GM12878 (cell line): ENCODE results near the gene NOD2. TPM values are rescaled to one million over a fixed set of nuclear protein-coding genes. Genes with fewer than 3 reads are reported as not detected.

Experiments used
- ATAC-seq: fragments of 200-7000 bp; cut with Tn5 transposase; 3 replicates; pipeline ENCODE4 v1.9.1; 2020; ENCODE audit warnings: mild to moderate bottlenecking, moderate library complexity
- BruUV-seq: library from RNA; stranded (reverse); fragments of 400-500 nt; replicated peaks from 2 replicates; lab custom pipeline; 2021; lab: Mats Ljungman, UMichigan
- CTCF ChIA-PET: fragments of 300-600 bp; sonication (Branson Sonifier 250); formaldehyde crosslinking; extraction: SDS; loops from one replicate; lab custom pipeline; 2021; ENCODE audit warnings: inconsistent platforms; lab: Yijun Ruan, JAX
- POLR2A ChIA-PET: fragments of 350-600 bp; formaldehyde crosslinking; extraction: SDS; loops from one replicate; lab custom pipeline; 2021; ENCODE audit warnings: inconsistent platforms; lab: Charles Lee
- RAD21 ChIA-PET: fragments of 300-600 bp; sonication (Branson Sonifier 250); formaldehyde crosslinking; loops from one replicate; lab custom pipeline; 2023; ENCODE audit warnings: antibody characterized with exemption; ENCODE audit not compliant: unreplicated experiment; lab: Charles Lee
- SMC1A ChIA-PET: fragments of 300-600 bp; sonication (Branson Sonifier 250); formaldehyde crosslinking; loops from one replicate; lab custom pipeline; 2023; ENCODE audit not compliant: unreplicated experiment, uncharacterized antibody; lab: Charles Lee
- DNase-seq: peaks from one replicate; pipeline ENCODE4 v3.0.0-alpha.2; 2011; ENCODE audit warnings: low read depth, low spot score
- FAIRE-seq: peaks from 3 replicates; lab custom pipeline; 2011; peaks lifted over from hg19 to GRCh38; lab: Jason Lieb, UNC
- H2AFZ ChIP-seq: 2 replicates; pipeline ENCODE4 v1.6.0; 2011; ENCODE audit warnings: low read depth, low read length, control low read depth; ENCODE audit not compliant: control insufficient read depth
- H3K27ac ChIP-seq: 2 replicates; pipeline ENCODE4 v1.5.1; 2011; ENCODE audit warnings: control low read depth; ENCODE audit not compliant: control insufficient read depth, insufficient read depth
- H3K27me3 ChIP-seq, 2 experiments: replicated peaks in 1 of 2; 2 replicates each; pipeline versions ENCODE4 v1.6.0 to v1.6.1; 2011; ENCODE audit warnings: low read length in 1 of 2; ENCODE audit not compliant: control insufficient read depth in 2 of 2, insufficient read depth in 2 of 2
- H3K36me3 ChIP-seq, 2 experiments: 2 replicates each; pipeline ENCODE4 v1.5.1; 2011; ENCODE audit warnings: low read length in 1 of 2; ENCODE audit not compliant: control insufficient read depth in 2 of 2, insufficient read depth in 2 of 2
- H3K4me1 ChIP-seq: 2 replicates; pipeline ENCODE4 v1.6.1; 2011; ENCODE audit warnings: mild to moderate bottlenecking, low read length, moderate library complexity, mixed read lengths; ENCODE audit not compliant: control insufficient read depth, insufficient read depth
- H3K4me2 ChIP-seq: 2 replicates; pipeline ENCODE4 v1.6.0; 2011; ENCODE audit warnings: control low read depth; ENCODE audit not compliant: control insufficient read depth, insufficient read depth
- H3K4me3 ChIP-seq: fragments of 200-600 bp; sonication (generic); 2 replicates; pipeline ENCODE4 v1.5.1; 2016
- H3K79me2 ChIP-seq: 2 replicates; pipeline ENCODE4 v1.6.0; 2011; ENCODE audit warnings: low read length; ENCODE audit not compliant: control insufficient read depth, insufficient read depth
- H3K9ac ChIP-seq: 2 replicates; pipeline ENCODE4 v1.8.0; 2011; ENCODE audit warnings: low read length, control low read depth, mixed read lengths; ENCODE audit not compliant: control insufficient read depth, insufficient read depth
- H3K9me3 ChIP-seq: replicated peaks from 3 replicates; pipeline ENCODE4 v1.5.1; 2011; ENCODE audit warnings: mild to moderate bottlenecking, low read length; ENCODE audit not compliant: control insufficient read depth, insufficient read depth
- H4K20me1 ChIP-seq: 2 replicates; pipeline ENCODE4 v1.6.0; 2011; ENCODE audit not compliant: control insufficient read depth, insufficient read depth
- POLR2AphosphoS2 ChIP-seq: IDR thresholded peaks from 2 replicates; pipeline ENCODE4 v1.6.1; 2011; ENCODE audit warnings: low read depth, mild to moderate bottlenecking, low read length, improper control_type of control experiment, moderate library complexity
- WGBS: methylation state at CpG from one replicate; pipeline ENCODE4 v1.1.6; 2016; ENCODE audit warnings: low lambda C conversion rate; ENCODE audit not compliant: insufficient replicate concordance, insufficient coverage; ENCODE audit errors: missing lambda C conversion rate; 5-methylcytosine and 5-hydroxymethylcytosine counted together
- in situ Hi-C: fragments of 300-500 bp; cut with MboI; formaldehyde crosslinking; loops from 9 replicates; pipeline ENCODE4 v1.14.3; 2018; ENCODE audit warnings: mixed read lengths
- intact Hi-C: fragments of 100-400 bp; cut with micrococcal nuclease; formaldehyde crosslinking; loops from one replicate; pipeline ENCODE4 v1.14.2; 2022; ENCODE audit not compliant: unreplicated experiment
- polyA plus RNA-seq, 11 experiments: library from polyadenylated mRNA; depleted of rRNA in 4 of 11; unstranded in 6 of 11; stranded (reverse) in 5 of 11; fragments of >200 nt; fragmentation: Nextera tagmentation in 4 of 11; fragmentation: Illumina TruSeq in 1 of 11; extraction: Ambion mirVana in 4 of 11; extraction: Trizol in 1 of 11; gene quantifications; 1 replicate in 1 of 11; 2 replicates in 10 of 11; pipeline versions ENCODE4 v1.2.1 to v1.2.3, GENCODE V29; 2011 to 2016; ENCODE audit warnings: inconsistent platforms in 2 of 11, missing spikeins in 2 of 11, low read depth in 1 of 11
- total RNA-seq, 4 experiments: library from RNA; depleted of rRNA in 3 of 4; stranded (reverse); fragments of >200 nt in 3 of 4; fragmentation: Illumina TruSeq in 1 of 4; extraction: Trizol in 1 of 4; gene quantifications; 2 replicates each; pipeline versions ENCODE4 v1.2.1 to v1.2.3, GENCODE V29; 2013 to 2021
- TF ChIP-seq, protein P1 (sequence below): IDR thresholded peaks from 2 replicates; pipeline ENCODE4 v1.6.1; 2011; ENCODE audit warnings: mild to moderate bottlenecking, low read depth, low read length, moderate library complexity; ENCODE audit not compliant: insufficient replicate concordance
- TF ChIP-seq, protein P2 (sequence below): fragments of 150-350 bp; IDR thresholded peaks from 2 replicates; pipeline ENCODE4 v1.6.1; 2014; ENCODE audit warnings: mild to moderate bottlenecking, low read depth, low read length

The NOD2 gene
- total and polyA plus RNA-seq, 10 of the 15 experiments (the other 5 are each of a cell fraction or from before 2014, with no cell fraction given), result 1.0 to 18.6 (median 6.7) TPM

DNA sequence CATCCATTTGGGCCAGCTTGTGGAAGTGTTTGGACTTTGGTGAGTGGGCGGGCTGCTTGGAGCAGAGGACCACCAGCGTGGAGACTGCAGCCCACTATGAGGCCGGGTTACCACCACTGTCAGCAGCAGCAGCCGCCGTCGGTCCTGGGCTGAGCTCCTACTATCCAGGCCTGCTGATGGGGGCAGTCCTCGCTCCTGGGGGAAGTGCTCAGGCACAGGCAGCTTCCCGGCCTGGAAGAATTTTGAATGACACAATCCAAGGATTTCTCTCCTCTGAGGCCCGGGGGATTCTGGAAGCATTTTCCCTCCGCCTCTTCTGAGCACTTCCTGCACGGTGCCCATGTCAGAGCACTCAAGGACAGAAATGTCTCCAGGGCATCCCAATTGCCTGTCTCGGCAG is 5.3 kb upstream of the NOD2 start:
- FAIRE-seq, result no peak
- H3K9me3 ChIP-seq, result no peaks in the 10 kb centered on the region
- no peak for DNase-seq
- no peak overlapping the region for H3K27ac ChIP-seq
- 76% methylated on average over 12 of the region's 12 CpGs for WGBS
- no peak for ATAC-seq
- H3K36me3 ChIP-seq, result no peaks in the 10 kb centered on the region
- H3K4me2 ChIP-seq, result no peak overlapping the region
- H4K20me1 ChIP-seq, result no peaks in the 10 kb centered on the region
- TF ChIP-seq, protein P1, sequence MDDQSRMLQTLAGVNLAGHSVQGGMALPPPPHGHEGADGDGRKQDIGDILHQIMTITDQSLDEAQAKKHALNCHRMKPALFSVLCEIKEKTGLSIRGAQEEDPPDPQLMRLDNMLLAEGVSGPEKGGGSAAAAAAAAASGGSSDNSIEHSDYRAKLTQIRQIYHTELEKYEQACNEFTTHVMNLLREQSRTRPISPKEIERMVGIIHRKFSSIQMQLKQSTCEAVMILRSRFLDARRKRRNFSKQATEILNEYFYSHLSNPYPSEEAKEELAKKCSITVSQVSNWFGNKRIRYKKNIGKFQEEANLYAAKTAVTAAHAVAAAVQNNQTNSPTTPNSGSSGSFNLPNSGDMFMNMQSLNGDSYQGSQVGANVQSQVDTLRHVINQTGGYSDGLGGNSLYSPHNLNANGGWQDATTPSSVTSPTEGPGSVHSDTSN, result no peak
- TF ChIP-seq, protein P2, sequence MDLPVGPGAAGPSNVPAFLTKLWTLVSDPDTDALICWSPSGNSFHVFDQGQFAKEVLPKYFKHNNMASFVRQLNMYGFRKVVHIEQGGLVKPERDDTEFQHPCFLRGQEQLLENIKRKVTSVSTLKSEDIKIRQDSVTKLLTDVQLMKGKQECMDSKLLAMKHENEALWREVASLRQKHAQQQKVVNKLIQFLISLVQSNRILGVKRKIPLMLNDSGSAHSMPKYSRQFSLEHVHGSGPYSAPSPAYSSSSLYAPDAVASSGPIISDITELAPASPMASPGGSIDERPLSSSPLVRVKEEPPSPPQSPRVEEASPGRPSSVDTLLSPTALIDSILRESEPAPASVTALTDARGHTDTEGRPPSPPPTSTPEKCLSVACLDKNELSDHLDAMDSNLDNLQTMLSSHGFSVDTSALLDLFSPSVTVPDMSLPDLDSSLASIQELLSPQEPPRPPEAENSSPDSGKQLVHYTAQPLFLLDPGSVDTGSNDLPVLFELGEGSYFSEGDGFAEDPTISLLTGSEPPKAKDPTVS, result no peak
- TF ChIP-seq POLR2AphosphoS2, result no peak
- TF ChIP-seq, all 136 proteins: peak for 0
- Histone ChIP-seq H3K9ac (no peak overlapping the region), H3K79me2 (no peaks in the 10 kb centered on the region; the same call in 1 of the 2 replicates), H3K27me3 (no peaks in the 10 kb centered on the region), H2AFZ (no peak overlapping the region), H3K4me1 (peaks cover 42% of the 10 kb centered on the region), H3K4me3 (no peak overlapping the region)
- ChIA-PET POLR2A (interaction anchor here (5.8 to 8.0 kb wide), 2 partner anchors 8 to 57 kb away, joined by 27 to 116 read pairs; no protein-coding TSS in a partner anchor), SMC1A (interaction anchor here (1.8 to 24.8 kb wide), 4 partner anchors 9 to 62 kb away, joined by 4 to 600 read pairs (median 97); partner anchors contain the start of genes CYLD and NOD2), CTCF (interaction anchor here (0.6 to 1.0 kb wide), 2 partner anchors 11 to 178 kb away, joined by 3 to 4 read pairs; no protein-coding TSS in a partner anchor), RAD21 (interaction anchor here (8.0 kb wide), 1 partner anchor 10 kb away, joined by 121 read pairs; no protein-coding TSS in a partner anchor)
- intact Hi-C loops, result no loop called here
- no TSS peak for BruUV-seq
- in situ Hi-C loops, result no loop called here
